Kidney epithelial cell (primary cell): ENCODE data around the gene CYP46A1. TPM values are rescaled to one million over a fixed set of nuclear protein-coding genes. Genes with fewer than 3 reads are reported as not detected.

ENCODE experiments used
- DNase-seq: peaks from one replicate; pipeline ENCODE4 v3.0.0-alpha.2; 2010; ENCODE audit warnings: low read depth
- H3K27me3 ChIP-seq: 2 replicates; pipeline ENCODE4 v1.6.0; 2011; ENCODE audit warnings: low read length; ENCODE audit not compliant: control insufficient read depth, insufficient read depth
- H3K36me3 ChIP-seq: 2 replicates; pipeline ENCODE4 v1.5.1; 2011; ENCODE audit warnings: low read length; ENCODE audit not compliant: control insufficient read depth, insufficient read depth
- H3K4me3 ChIP-seq: 2 replicates; pipeline ENCODE4 v1.5.1; 2011; ENCODE audit warnings: low read depth, mild to moderate bottlenecking, control low read depth, low read length
- total RNA-seq: library from RNA; depleted of rRNA; stranded (reverse); fragments of >200 nt; gene quantifications from 2 replicates; pipeline ENCODE4 v1.2.3, GENCODE V29; 2015
- TF ChIP-seq, protein P1 (sequence below): IDR thresholded peaks from 2 replicates; pipeline ENCODE4 v1.5.1; 2011; ENCODE audit warnings: mild to moderate bottlenecking, moderate library complexity, low read length, control low read depth, inconsistent platforms; ENCODE audit not compliant: insufficient read depth, poor library complexity, severe bottlenecking

The CYP46A1 gene
- total RNA-seq, 1 donor from 2014 or later = not detected

DNA sequence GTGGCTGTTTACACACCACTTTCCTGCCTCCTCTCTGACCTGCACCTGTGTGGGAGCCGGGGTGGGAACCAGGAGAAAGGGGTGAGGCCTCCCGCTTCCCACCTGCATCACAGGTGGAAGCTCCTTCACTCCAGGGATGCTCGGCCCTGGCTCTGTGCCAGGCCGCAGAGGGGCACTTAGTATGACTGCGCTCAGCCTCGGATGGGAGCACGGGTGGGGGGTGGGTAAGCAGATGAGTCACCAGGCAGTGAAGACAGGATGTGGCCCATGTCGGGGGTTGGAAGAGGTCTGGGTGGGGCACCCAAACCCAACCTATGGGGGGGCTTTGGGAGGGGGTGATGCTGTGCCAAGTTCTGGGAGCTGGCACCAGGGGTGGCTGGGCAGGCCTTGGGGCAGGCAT lies 7.4 kb upstream of the CYP46A1 start:
- TF ChIP-seq, protein P1, sequence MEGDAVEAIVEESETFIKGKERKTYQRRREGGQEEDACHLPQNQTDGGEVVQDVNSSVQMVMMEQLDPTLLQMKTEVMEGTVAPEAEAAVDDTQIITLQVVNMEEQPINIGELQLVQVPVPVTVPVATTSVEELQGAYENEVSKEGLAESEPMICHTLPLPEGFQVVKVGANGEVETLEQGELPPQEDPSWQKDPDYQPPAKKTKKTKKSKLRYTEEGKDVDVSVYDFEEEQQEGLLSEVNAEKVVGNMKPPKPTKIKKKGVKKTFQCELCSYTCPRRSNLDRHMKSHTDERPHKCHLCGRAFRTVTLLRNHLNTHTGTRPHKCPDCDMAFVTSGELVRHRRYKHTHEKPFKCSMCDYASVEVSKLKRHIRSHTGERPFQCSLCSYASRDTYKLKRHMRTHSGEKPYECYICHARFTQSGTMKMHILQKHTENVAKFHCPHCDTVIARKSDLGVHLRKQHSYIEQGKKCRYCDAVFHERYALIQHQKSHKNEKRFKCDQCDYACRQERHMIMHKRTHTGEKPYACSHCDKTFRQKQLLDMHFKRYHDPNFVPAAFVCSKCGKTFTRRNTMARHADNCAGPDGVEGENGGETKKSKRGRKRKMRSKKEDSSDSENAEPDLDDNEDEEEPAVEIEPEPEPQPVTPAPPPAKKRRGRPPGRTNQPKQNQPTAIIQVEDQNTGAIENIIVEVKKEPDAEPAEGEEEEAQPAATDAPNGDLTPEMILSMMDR = no peak
- no peak for DNase-seq
- Histone ChIP-seq H3K36me3 (no peaks in the 10 kb centered on the region), H3K4me3 (no peak overlapping the region), H3K27me3 (peaks cover 33% of the 10 kb centered on the region)

DNA sequence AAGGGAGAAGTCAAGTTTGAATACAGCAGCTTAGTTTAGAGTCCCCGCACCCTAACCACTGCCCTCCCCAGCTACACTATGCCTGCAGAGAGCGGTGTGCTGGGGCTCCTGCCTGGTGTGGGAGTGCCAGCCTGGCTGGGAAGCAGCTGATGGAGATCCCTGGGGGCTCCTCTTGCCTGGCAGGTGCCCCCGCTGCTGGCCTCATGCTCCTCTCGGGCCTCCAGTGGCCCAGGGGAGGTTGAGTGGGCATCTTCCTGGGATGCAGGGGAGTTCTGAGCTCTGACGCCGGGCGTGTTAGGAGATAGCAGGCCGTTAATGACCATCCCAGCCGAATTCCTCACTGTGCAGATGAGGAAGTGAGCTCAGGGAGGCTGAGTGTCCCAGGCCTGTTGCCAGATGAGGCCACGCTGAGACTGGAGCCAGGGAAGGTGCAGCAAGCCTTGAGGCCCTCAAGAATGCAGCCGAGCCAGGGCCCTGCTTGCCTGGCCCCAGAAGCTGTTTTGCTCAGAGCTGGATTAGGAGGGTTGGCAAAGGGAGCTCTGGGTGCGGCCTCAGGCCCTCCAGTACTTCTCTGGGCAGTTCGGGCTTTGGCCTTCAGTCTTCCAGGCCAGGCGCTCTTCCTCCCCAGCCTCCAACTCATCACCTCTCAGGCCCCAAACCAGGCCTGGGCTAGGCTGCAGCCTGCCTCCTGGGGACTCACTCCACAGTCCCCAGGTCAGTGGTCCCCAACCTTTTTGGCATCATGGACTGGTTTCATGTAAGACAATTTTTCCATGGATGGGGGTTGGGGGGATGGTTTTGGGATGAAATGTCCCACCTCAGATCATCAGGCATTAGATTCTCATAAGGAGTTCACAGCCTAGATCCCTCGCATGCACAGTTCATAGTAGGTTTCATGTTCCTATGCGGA lies 6.6 kb upstream of the CYP46A1 start:
- Histone ChIP-seq H3K36me3 (no peaks in the 10 kb centered on the region), H3K27me3 (peaks cover 29% of the 10 kb centered on the region), H3K4me3 (no peak overlapping the region)
- TF ChIP-seq, protein P1 = no peak
- DNase-seq = no peak

DNA sequence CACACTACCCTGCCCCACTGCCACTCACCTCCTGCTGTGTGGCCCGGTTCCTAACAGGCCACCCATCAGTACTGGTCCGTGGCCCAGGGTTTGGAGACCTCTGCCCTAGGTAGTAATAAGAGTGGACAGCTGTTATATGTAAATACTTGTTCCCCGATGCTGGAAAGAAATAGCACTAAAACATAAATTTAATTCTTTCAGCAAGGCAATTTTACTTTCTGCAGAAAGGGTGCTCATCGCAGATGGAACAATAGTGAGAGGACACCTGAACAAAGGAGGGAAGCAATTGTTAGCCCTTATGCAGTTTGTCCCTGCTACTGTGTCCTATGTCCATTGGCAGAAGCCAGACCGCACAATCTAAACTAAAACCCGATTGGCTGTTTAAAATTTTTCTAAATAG lies 5.9 kb upstream of the CYP46A1 start:
- no peak overlapping the region for H3K4me3 ChIP-seq
- peaks cover 29% of the 10 kb centered on the region for H3K27me3 ChIP-seq
- no peak for DNase-seq
- no peaks in the 10 kb centered on the region for H3K36me3 ChIP-seq
- TF ChIP-seq, protein P1 = no peak

DNA sequence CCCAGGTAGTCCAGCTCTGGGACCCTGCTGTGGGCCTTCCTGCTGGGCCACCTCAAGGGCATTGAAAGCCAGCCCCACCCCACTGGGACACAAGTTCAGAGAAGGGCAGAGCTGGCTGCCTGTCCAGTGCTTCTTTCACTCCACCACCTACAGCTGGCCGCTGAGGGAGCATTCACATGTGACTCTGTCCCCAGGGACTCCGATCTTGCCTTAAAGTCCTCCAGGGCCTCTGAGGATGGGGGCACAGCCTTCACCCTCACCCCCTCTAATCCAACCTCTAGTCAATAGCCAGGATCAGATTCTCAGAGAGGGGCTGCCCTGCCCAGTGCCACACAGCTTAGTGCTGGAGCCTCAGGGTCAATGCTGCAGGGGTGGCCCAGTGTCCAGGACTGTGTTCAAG lies 5.0 kb upstream of the CYP46A1 start:
- TF ChIP-seq, protein P1 = no peak
- H3K27me3 ChIP-seq = peaks cover 28% of the 10 kb centered on the region
- DNase-seq = no peak
- no peaks in the 10 kb centered on the region for H3K36me3 ChIP-seq
- H3K4me3 ChIP-seq = no peak overlapping the region

DNA sequence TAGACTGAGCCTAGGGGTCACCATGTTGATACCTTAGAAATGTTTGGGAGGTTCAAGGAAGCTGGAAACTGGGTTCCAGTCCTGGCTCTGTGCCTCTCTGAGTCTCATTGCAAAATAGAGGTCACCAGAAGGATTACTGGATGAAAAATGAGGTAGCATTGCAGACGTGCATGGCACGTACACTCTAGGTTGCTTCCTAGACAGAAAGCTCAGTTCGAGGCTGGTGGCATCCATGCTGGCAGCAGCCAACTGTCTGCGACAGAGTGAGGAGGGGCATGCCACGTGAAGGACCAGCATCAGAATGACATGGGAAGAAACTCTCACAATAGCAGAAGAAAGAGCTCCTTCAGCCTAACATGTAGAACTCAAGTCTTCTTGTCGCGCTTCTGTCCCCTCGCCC lies 4.6 kb upstream of the CYP46A1 start:
- peaks cover 25% of the 10 kb centered on the region for H3K27me3 ChIP-seq
- H3K4me3 ChIP-seq = no peak overlapping the region
- no peaks in the 10 kb centered on the region for H3K36me3 ChIP-seq
- TF ChIP-seq, protein P1 = no peak
- no peak for DNase-seq
